Panc1 (cell line): Measurements from ENCODE around the gene ZNF30. TPM values are rescaled to one million over a fixed set of nuclear protein-coding genes. Genes with fewer than 3 reads are reported as not detected.

Experiments
- ATAC-seq: fragments of 200-7000 bp; cut with Tn5 transposase; 2 replicates; pipeline ENCODE4 v1.9.1; 2020; ENCODE audit warnings: mild to moderate bottlenecking, moderate library complexity
- BruUV-seq: library from RNA; stranded (reverse); fragments of 400-500 nt; replicated peaks from 2 replicates; lab custom pipeline; 2021; lab: Mats Ljungman, UMichigan
- CTCF ChIA-PET: fragments of 300-600 bp; sonication (Branson Sonifier 250); formaldehyde crosslinking; loops from one replicate; lab custom pipeline; 2022; ENCODE audit warnings: antibody characterized with exemption; lab: Charles Lee
- POLR2A ChIA-PET: fragments of 300-600 bp; sonication (Branson Sonifier 250); formaldehyde crosslinking; loops from one replicate; lab custom pipeline; 2022; ENCODE audit warnings: antibody characterized with exemption; lab: Charles Lee
- DNase-seq: peaks from one replicate; pipeline ENCODE4 v3.0.0-alpha.2; 2010; ENCODE audit warnings: low read depth, low spot score
- H3K27ac ChIP-seq: 2 replicates; pipeline ENCODE4 v1.5.1; 2011; ENCODE audit warnings: mild to moderate bottlenecking, low read length, inconsistent platforms
- H3K27me3 ChIP-seq: fragments of 200-500 bp; sonication (Bioruptor generic); 2 replicates; pipeline ENCODE4 v1.6.0; 2014; ENCODE audit warnings: low read length, inconsistent platforms; ENCODE audit not compliant: control insufficient read depth, insufficient read depth
- H3K36me3 ChIP-seq: fragments of 200-500 bp; sonication (Bioruptor generic); 2 replicates; pipeline ENCODE4 v1.5.1; 2014; ENCODE audit warnings: inconsistent platforms, mild to moderate bottlenecking, low read length, moderate library complexity; ENCODE audit not compliant: control insufficient read depth, insufficient read depth
- H3K4me1 ChIP-seq: 2 replicates; pipeline ENCODE4 v1.5.1; 2011; ENCODE audit warnings: inconsistent platforms, mild to moderate bottlenecking, low read length, moderate library complexity; ENCODE audit not compliant: control insufficient read depth, insufficient read depth
- H3K4me3 ChIP-seq, 2 experiments: 2 replicates each; pipeline ENCODE4 v1.5.1; 2011 to 2012; ENCODE audit warnings: low read depth in 2 of 2, low read length in 2 of 2, mild to moderate bottlenecking in 2 of 2, inconsistent platforms in 1 of 2, moderate library complexity in 1 of 2
- H3K9me3 ChIP-seq: fragments of 200-500 bp; sonication (Bioruptor generic); 2 replicates; pipeline ENCODE4 v1.5.1; 2014; ENCODE audit warnings: low read depth, mild to moderate bottlenecking, inconsistent platforms, low read length, moderate library complexity; ENCODE audit not compliant: control insufficient read depth, insufficient read depth
- CTCF ChIP-seq: fragments of 450-650 bp; IDR thresholded peaks from 2 replicates; pipeline ENCODE4 v1.5.1; 2017; ENCODE audit warnings: mild to moderate bottlenecking
- POLR2AphosphoS5 ChIP-seq: IDR thresholded peaks from 2 replicates; pipeline ENCODE4 v1.6.1; 2012; ENCODE audit warnings: mild to moderate bottlenecking, low read depth, low read length, moderate library complexity
- REST ChIP-seq, 2 experiments: IDR thresholded peaks; 2 replicates each; pipeline ENCODE4 v1.6.1; 2011 to 2012; ENCODE audit warnings: low read depth in 2 of 2, control low read depth in 1 of 2, low read length in 1 of 2, mild to moderate bottlenecking in 1 of 2, moderate library complexity in 1 of 2; ENCODE audit not compliant: insufficient read depth in 1 of 2
- SIN3A ChIP-seq: IDR thresholded peaks from 2 replicates; pipeline ENCODE4 v1.6.1; 2012; ENCODE audit warnings: low read depth, mild to moderate bottlenecking, low read length, moderate library complexity, borderline replicate concordance; ENCODE audit not compliant: insufficient read depth
- TCF7L2 ChIP-seq: IDR thresholded peaks from 2 replicates; pipeline ENCODE4 v1.6.1; 2011; ENCODE audit warnings: mild to moderate bottlenecking, low read depth, low read length, inconsistent platforms
- in situ Hi-C: cut with HindIII; loops from 2 replicates; pipeline ENCODE4 v1.10.0; 2016; ENCODE audit warnings: low sequenced_read_pairs, low pct_unique_long_range_greater_than_20kb
- intact Hi-C: fragments of 100-400 bp; cut with micrococcal nuclease; formaldehyde crosslinking; loops from one replicate; pipeline ENCODE4 v1.10.0; 2022; ENCODE audit not compliant: unreplicated experiment
- total RNA-seq: library from RNA; stranded (reverse); gene quantifications from one replicate; pipeline ENCODE4 v1.2.1, GENCODE V29; 2021; ENCODE audit not compliant: unreplicated experiment

Gene ZNF30
- total RNA-seq, 1 experiment from 2014 or later: 5.3 TPM

GRCh38 chr19:34982275-34982674 lies 55.6 kb downstream of the ZNF30 start:
- H3K9me3 ChIP-seq: no peaks in the 10 kb centered on the region
- in situ Hi-C loops (no loop called here), intact Hi-C loops (no loop called here)
- no peaks in the 10 kb centered on the region for H3K27me3 ChIP-seq
- POLR2A ChIA-PET: no interaction called here
- H3K4me1 ChIP-seq: no peaks in the 10 kb centered on the region
- no peak for DNase-seq
- CTCF ChIA-PET: no interaction called here
- H3K27ac ChIP-seq: no peak overlapping the region
- H3K36me3 ChIP-seq: no peaks in the 10 kb centered on the region
- ATAC-seq: no peak
- TF ChIP-seq TCF7L2: no peak
- no peak for TF ChIP-seq SIN3A
- no peak overlapping the region for H3K4me3 ChIP-seq
- no TSS peak for BruUV-seq

- intact Hi-C loops: no loop called here
- TF ChIP-seq SIN3A: no peak
- no peak for TF ChIP-seq POLR2AphosphoS5
- TF ChIP-seq REST (IDR thresholded peaks at IDR 0.05; ENCODE audit: insufficient read depth in 1 of 2, low read depth in 2 of 2, low read length in 1 of 2): no peak
- TF ChIP-seq TCF7L2: no peak
- no peak for TF ChIP-seq CTCF
- H3K9me3 ChIP-seq: no peaks in the 10 kb centered on the region
- ChIA-PET CTCF (no interaction called here), POLR2A (interaction anchor here (0.6 kb wide), 1 partner anchor 394 kb away, joined by 4 read pairs; no protein-coding TSS in a partner anchor)
- BruUV-seq: no TSS peak
- no peak for DNase-seq
- H3K4me1 ChIP-seq: no peaks in the 10 kb centered on the region
- no peaks in the 10 kb centered on the region for H3K36me3 ChIP-seq
- in situ Hi-C loops: no loop called here
- no peak overlapping the region for H3K27ac ChIP-seq
- H3K4me3 ChIP-seq: no peak overlapping the region
- no peaks in the 10 kb centered on the region for H3K27me3 ChIP-seq
- no peak for ATAC-seq
Measured at GRCh38 chr19:34983786-34984185, 57.1 kb downstream of the ZNF30 start.

- Histone ChIP-seq H3K27ac (no peak overlapping the region), H3K4me3 (no peak overlapping the region), H3K4me1 (no peaks in the 10 kb centered on the region), H3K36me3 (no peaks in the 10 kb centered on the region), H3K27me3 (no peaks in the 10 kb centered on the region), H3K9me3 (no peaks in the 10 kb centered on the region)
- intact Hi-C loops (no loop called here), in situ Hi-C loops (no loop called here)
- ChIA-PET POLR2A (interaction anchor here (0.6 kb wide), 1 partner anchor 394 kb away, joined by 4 read pairs; no protein-coding TSS in a partner anchor), CTCF (no interaction called here)
- BruUV-seq: no TSS peak
- ATAC-seq: no peak
- no peak for TF ChIP-seq SIN3A
- no peak for TF ChIP-seq TCF7L2
- TF ChIP-seq POLR2AphosphoS5: no peak
- no peak for TF ChIP-seq REST (IDR thresholded peaks at IDR 0.05; ENCODE audit: insufficient read depth in 1 of 2, low read depth in 2 of 2, low read length in 1 of 2)
- TF ChIP-seq CTCF: no peak
- no peak for DNase-seq
Measured at GRCh38 chr19:34984287-34984686, 57.6 kb downstream of the ZNF30 start.
